Measurements from ENCODE around the gene TNFRSF18.

TNFRSF18 gene

GRCh38 chr1:1164701-1165451 is 41.5 kb downstream of the TNFRSF18 start:
- FAIRE-seq (no peak), DNase-seq (ENCODE audit: insufficient read length, low spot score) (no peak)
- TF ChIP-seq POLR2AphosphoS5 (IDR thresholded peaks at IDR 0.05; ENCODE audit: low read depth, low read length): no peak
- TF ChIP-seq SPI1 (IDR thresholded peaks at IDR 0.05; ENCODE audit: low read depth, low read length): no peak
- no peak for TF ChIP-seq PAX5 (IDR thresholded peaks at IDR 0.05; ENCODE audit: insufficient read depth, low read length, severe bottlenecking)
- no peak for TF ChIP-seq POLR2A (IDR thresholded peaks at IDR 0.05; ENCODE audit: low read depth, low read length)
- no peak for TF ChIP-seq TAF1 (IDR thresholded peaks at IDR 0.05; ENCODE audit: low read depth, low read length)
- TF ChIP-seq POU2F2 (IDR thresholded peaks at IDR 0.05; ENCODE audit: low read depth, low read length): no peak

- DNase-seq (ENCODE audit: insufficient read length, low spot score): no peak
- FAIRE-seq: no peak
- TF ChIP-seq POLR2AphosphoS5 (IDR thresholded peaks at IDR 0.05; ENCODE audit: low read depth, low read length): no peak
- TF ChIP-seq SPI1 (IDR thresholded peaks at IDR 0.05; ENCODE audit: low read depth, low read length): no peak
- TF ChIP-seq PAX5 (IDR thresholded peaks at IDR 0.05; ENCODE audit: insufficient read depth, low read length, severe bottlenecking): no peak
These were observed 42.1 kb downstream of the TNFRSF18 start for GRCh38 chr1:1164361-1164700.

GRCh38 chr1:1163538-1164070 is 42.8 kb downstream of the TNFRSF18 start:
- TF ChIP-seq SPI1 (IDR thresholded peaks at IDR 0.05; ENCODE audit: low read depth, low read length) (no peak), POU2F2 (IDR thresholded peaks at IDR 0.05; ENCODE audit: low read depth, low read length) (no peak), PAX5 (IDR thresholded peaks at IDR 0.05; ENCODE audit: insufficient read depth, low read length, severe bottlenecking) (no peak)
- FAIRE-seq (no peak), DNase-seq (ENCODE audit: insufficient read length, low spot score) (no peak)

GRCh38 chr1:1162597-1163537 is 43.5 kb downstream of the TNFRSF18 start:
- no peak for FAIRE-seq
- no peak for DNase-seq (ENCODE audit: insufficient read length, low spot score)
- TF ChIP-seq POU2F2 (IDR thresholded peaks at IDR 0.05; ENCODE audit: low read depth, low read length) (no peak), SPI1 (IDR thresholded peaks at IDR 0.05; ENCODE audit: low read depth, low read length) (no peak), PAX5 (IDR thresholded peaks at IDR 0.05; ENCODE audit: insufficient read depth, low read length, severe bottlenecking) (no peak), POLR2A (IDR thresholded peaks at IDR 0.05; ENCODE audit: low read depth, low read length) (no peak), TAF1 (IDR thresholded peaks at IDR 0.05; ENCODE audit: low read depth, low read length) (no peak), POLR2AphosphoS5 (IDR thresholded peaks at IDR 0.05; ENCODE audit: low read depth, low read length) (no peak)

GRCh38 chr1:1161683-1162079 is 44.7 kb downstream of the TNFRSF18 start:
- DNase-seq (ENCODE audit: insufficient read length, low spot score) (no peak), FAIRE-seq (no peak)
- no peak for TF ChIP-seq POLR2A (IDR thresholded peaks at IDR 0.05; ENCODE audit: low read depth, low read length)
- no peak for TF ChIP-seq POU2F2 (IDR thresholded peaks at IDR 0.05; ENCODE audit: low read depth, low read length)
- TF ChIP-seq PAX5 (IDR thresholded peaks at IDR 0.05; ENCODE audit: insufficient read depth, low read length, severe bottlenecking): no peak
- TF ChIP-seq TAF1 (IDR thresholded peaks at IDR 0.05; ENCODE audit: low read depth, low read length): no peak
- no peak for TF ChIP-seq POLR2AphosphoS5 (IDR thresholded peaks at IDR 0.05; ENCODE audit: low read depth, low read length)
- no peak for TF ChIP-seq SPI1 (IDR thresholded peaks at IDR 0.05; ENCODE audit: low read depth, low read length)

- DNase-seq (ENCODE audit: insufficient read length, low spot score) (no peak), FAIRE-seq (no peak)
- no peak for TF ChIP-seq SPI1 (IDR thresholded peaks at IDR 0.05; ENCODE audit: low read depth, low read length)
- TF ChIP-seq PAX5 (IDR thresholded peaks at IDR 0.05; ENCODE audit: insufficient read depth, low read length, severe bottlenecking): no peak
- no peak for TF ChIP-seq TAF1 (IDR thresholded peaks at IDR 0.05; ENCODE audit: low read depth, low read length)
- TF ChIP-seq POLR2AphosphoS5 (IDR thresholded peaks at IDR 0.05; ENCODE audit: low read depth, low read length): no peak
- TF ChIP-seq POU2F2 (IDR thresholded peaks at IDR 0.05; ENCODE audit: low read depth, low read length): no peak
- TF ChIP-seq POLR2A (IDR thresholded peaks at IDR 0.05; ENCODE audit: low read depth, low read length): no peak
These were observed 45.2 kb downstream of the TNFRSF18 start for GRCh38 chr1:1161078-1161682.

GRCh38 chr1:1160281-1160930 is 46.0 kb downstream of the TNFRSF18 start:
- TF ChIP-seq TAF1 (IDR thresholded peaks at IDR 0.05; ENCODE audit: low read depth, low read length) (no peak), POLR2A (IDR thresholded peaks at IDR 0.05; ENCODE audit: low read depth, low read length) (no peak), SPI1 (IDR thresholded peaks at IDR 0.05; ENCODE audit: low read depth, low read length) (no peak), POU2F2 (IDR thresholded peaks at IDR 0.05; ENCODE audit: low read depth, low read length) (no peak), POLR2AphosphoS5 (IDR thresholded peaks at IDR 0.05; ENCODE audit: low read depth, low read length) (no peak), PAX5 (IDR thresholded peaks at IDR 0.05; ENCODE audit: insufficient read depth, low read length, severe bottlenecking) (no peak)
- FAIRE-seq: no peak
- no peak for DNase-seq (ENCODE audit: insufficient read length, low spot score)

- DNase-seq (ENCODE audit: insufficient read length, low spot score) (peak; percentile 91), FAIRE-seq (peak; percentile 75)
- 0 out of 2 replicates have a peak, but pooled peaks have one; percentile 45 for TF ChIP-seq TAF1 (IDR thresholded peaks at IDR 0.05; ENCODE audit: low read depth, low read length)
- TF ChIP-seq POLR2AphosphoS5 (IDR thresholded peaks at IDR 0.05; ENCODE audit: low read depth, low read length): no peak; the same call in 1 of the 2 replicates
- no peak; the same call in 1 of the 2 replicates for TF ChIP-seq POU2F2 (IDR thresholded peaks at IDR 0.05; ENCODE audit: low read depth, low read length)
These were observed 48.3 kb downstream of the TNFRSF18 start for GRCh38 chr1:1157914-1158710.

All from GM12891 (cell line).